Testis (tissue), 5 donors: ENCODE data around the gene MGAT1. TPM values are rescaled to one million over a fixed set of nuclear protein-coding genes. Genes with fewer than 3 reads are reported as not detected.

Experiments used
- DNase-seq: peaks from one replicate; pipeline ENCODE4 v3.0.0-alpha.2; 2019
- H3K27ac ChIP-seq, 2 donors: fragments of 200-600 bp; sonication (generic); one replicate each; pipeline ENCODE4 v1.5.1; 2019
- H3K27me3 ChIP-seq: fragments of 200-600 bp; sonication (generic); one replicate; pipeline ENCODE4 v1.5.1; 2019
- H3K36me3 ChIP-seq: fragments of 200-600 bp; sonication (generic); one replicate; pipeline ENCODE4 v1.5.1; 2017; ENCODE audit warnings: low read depth; ENCODE audit errors: missing control alignments
- H3K4me1 ChIP-seq: fragments of 200-600 bp; sonication (generic); one replicate; pipeline ENCODE4 v1.5.1; 2019
- H3K4me3 ChIP-seq, 2 donors: fragments of 200-600 bp; sonication (generic); one replicate each; pipeline ENCODE4 v1.5.1; 2017 to 2019
- H3K9me3 ChIP-seq: fragments of 200-600 bp; sonication (generic); one replicate; pipeline ENCODE4 v1.5.1; 2017
- CTCF ChIP-seq, 3 experiments: fragments of 450-650 bp in 2 of 3; fragments of 200-600 bp in 1 of 3; sonication (generic) in 1 of 3; IDR thresholded peaks; one replicate each; pipeline ENCODE4 v1.5.1; 2016 to 2019; ENCODE audit warnings: antibody characterized with exemption in 3 of 3, mild to moderate bottlenecking in 2 of 3, moderate library complexity in 1 of 3
- POLR2A ChIP-seq: fragments of 450-650 bp; IDR thresholded peaks from one replicate; pipeline ENCODE4 v1.6.1; 2017; ENCODE audit warnings: antibody characterized with exemption, mild to moderate bottlenecking, moderate library complexity
- WGBS, 2 donors: methylation state at CpG; one replicate each; pipeline ENCODE4 v1.1.5; 2018; 5-methylcytosine and 5-hydroxymethylcytosine counted together
- intact Hi-C: fragments of 100-400 bp; cut with DNase I; formaldehyde crosslinking; loops from one replicate; pipeline ENCODE4 v1.15.1; 2023; ENCODE audit warnings: low total_unique reads
- long read RNA-seq, 2 donors: transcript quantifications; one replicate each; lab custom pipeline, GENCODE V29; 2026
- polyA plus RNA-seq: library from polyadenylated mRNA; stranded (reverse); fragments of 350-450 nt; fragmentation: Illumina TruSeq; extraction: RNeasy Lipid Tissue Mini Kit (QIAGEN cat#74804); gene quantifications from one replicate; pipeline ENCODE4 v1.2.3, GENCODE V29; 2014; ENCODE audit warnings: low read depth, low replicate concordance; ENCODE audit not compliant: insufficient read depth
- total RNA-seq, 2 donors: library from RNA; depleted of rRNA; stranded (reverse); fragments of >200 nt; gene quantifications; one replicate each; pipeline ENCODE4 v1.2.3, GENCODE V29; 2016

Gene MGAT1
- total RNA-seq (100 to 1,000 TPM in 1 of 2 donors, 10 to 100 TPM in 1; 95.8 to 136 TPM), polyA plus RNA-seq (106 TPM)
- long read RNA-seq, donor 1, transcript MGAT1-201 (2 exons, 2,761 nt) = major isoform, 32 of 87 reads
- long read RNA-seq, donor 1, transcript MGAT1-203 (3 exons, 3,077 nt) = minor isoform, 10 of 87 reads
- long read RNA-seq, donor 1, partial matches to known transcripts = 44 of 87 reads
- long read RNA-seq, donor 1, other reads (novel, unspliced or antisense) = 0 of 87 reads
- long read RNA-seq, donor 2, transcript MGAT1-203 (3 exons, 3,077 nt) = minor isoform, 7 of 23 reads
- long read RNA-seq, donor 2, transcript MGAT1-201 (2 exons, 2,761 nt) = major isoform, 14 of 23 reads
- long read RNA-seq, donor 2, partial matches to known transcripts = 0 of 23 reads
- long read RNA-seq, donor 2, other reads (novel, unspliced or antisense) = 0 of 23 reads

GRCh38 chr5:180802325-180803180 is at the start of gene MGAT1:
Gene MGAT1 (minus strand): TSS chr5:180802806. CDS start chr5:180792971, 9,835 bp downstream.
- Histone ChIP-seq H3K36me3 (no peaks in the 10 kb centered on the region), H3K27me3 (no peaks in the 10 kb centered on the region), H3K9me3 (no peaks in the 10 kb centered on the region), H3K4me1 (peaks cover 75% of the 10 kb centered on the region), H3K4me3 (peak within 1 kb of the TSS; percentile 87 to 93), H3K27ac (peak within 1 kb of the TSS; percentile 98 to 100)
- intact Hi-C loops = no loop called here
- 0% methylated on average over 17 to 61 of the region's 87 CpGs for WGBS, 2 donors
- peak; percentile 89 for DNase-seq
- TF ChIP-seq POLR2A = peak; percentile 49
- no peak for TF ChIP-seq CTCF (IDR thresholded peaks at IDR 0.05)

DNA sequence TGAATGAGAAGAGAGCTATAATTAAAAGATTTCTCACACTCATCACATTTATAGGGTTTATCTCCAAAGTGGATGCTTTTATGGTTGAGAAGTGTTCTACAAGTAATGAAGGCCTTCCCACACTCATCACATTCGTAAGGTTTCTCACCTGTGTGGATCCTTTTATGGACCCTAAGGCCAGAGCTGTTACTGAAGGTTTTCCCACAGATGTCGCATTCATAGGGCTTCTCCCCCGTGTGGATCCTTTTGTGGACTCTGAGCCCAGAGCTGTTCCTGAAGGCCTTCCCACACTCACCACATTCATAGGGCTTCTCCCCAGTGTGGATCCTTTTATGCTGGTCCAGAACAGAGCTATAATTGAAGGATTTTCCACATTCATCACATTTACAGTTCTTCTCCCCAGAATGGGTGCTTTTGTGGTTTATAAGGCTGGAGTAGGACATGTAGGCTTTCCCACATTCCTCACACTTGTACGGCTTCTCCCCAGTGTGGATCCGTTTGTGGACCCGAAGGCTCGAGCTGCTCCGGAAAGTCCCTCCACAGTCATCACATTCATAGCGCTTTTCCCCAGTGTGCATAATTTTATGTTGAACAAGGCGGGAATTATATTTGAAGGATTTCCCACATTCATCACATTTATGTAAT is 48.0 kb upstream of the MGAT1 start:
- intact Hi-C loops = no loop called here
- TF ChIP-seq POLR2A = no peak
- no peak for TF ChIP-seq CTCF (IDR thresholded peaks at IDR 0.05)
- Histone ChIP-seq H3K27ac (no peak overlapping the region), H3K4me3 (no peak overlapping the region), H3K9me3 (no peaks in the 10 kb centered on the region), H3K27me3 (no peaks in the 10 kb centered on the region), H3K36me3 (no peaks in the 10 kb centered on the region), H3K4me1 (no peaks in the 10 kb centered on the region)
- 95 to 98% methylated on average over 10 of the region's 10 CpGs for WGBS, 2 donors
- DNase-seq = no peak

GRCh38 chr5:180849827-180850226 is 47.2 kb upstream of the MGAT1 start:
- no peak for DNase-seq
- TF ChIP-seq POLR2A = no peak
- TF ChIP-seq CTCF (IDR thresholded peaks at IDR 0.05) = no peak
- no peak overlapping the region for H3K27ac ChIP-seq
- no peaks in the 10 kb centered on the region for H3K27me3 ChIP-seq
- intact Hi-C loops = no loop called here
- no peaks in the 10 kb centered on the region for H3K36me3 ChIP-seq
- H3K9me3 ChIP-seq = no peaks in the 10 kb centered on the region
- H3K4me1 ChIP-seq = no peaks in the 10 kb centered on the region
- no peak overlapping the region for H3K4me3 ChIP-seq
- 91 to 92% methylated on average over 4 of the region's 4 CpGs for WGBS, 2 donors

GRCh38 chr5:180848878-180849277 is 46.3 kb upstream of the MGAT1 start:
- H3K27ac ChIP-seq = no peak overlapping the region
- H3K4me1 ChIP-seq = no peaks in the 10 kb centered on the region
- no peak for DNase-seq
- intact Hi-C loops = no loop called here
- no peaks in the 10 kb centered on the region for H3K36me3 ChIP-seq
- TF ChIP-seq POLR2A (no peak), CTCF (IDR thresholded peaks at IDR 0.05) (no peak)
- H3K9me3 ChIP-seq = no peaks in the 10 kb centered on the region
- H3K4me3 ChIP-seq = no peak overlapping the region
- WGBS, 2 donors = 100% methylated on average over 1 of the region's 1 CpG
- no peaks in the 10 kb centered on the region for H3K27me3 ChIP-seq
